ENCODE measurements around the gene COL19A1. TPM values are rescaled to one million over a fixed set of nuclear protein-coding genes. Genes with fewer than 3 reads are reported as not detected.

The COL19A1 gene
- polyA plus RNA-seq, 4 donors, result 2.1 to 3.3 (median 3.1) TPM

GRCh38 chr6:70040766-70041165, 174.4 kb downstream of the COL19A1 start:
- no peak for DNase-seq (ENCODE audit: low read depth in 4 of 4, low spot score in 2 of 4)

- DNase-seq (ENCODE audit: low read depth in 4 of 4, low spot score in 2 of 4), result no peak
Observed at GRCh38 chr6:70041411-70041810, 175.1 kb downstream of the COL19A1 start.

GRCh38 chr6:70045413-70045812, 179.1 kb downstream of the COL19A1 start:
- DNase-seq (ENCODE audit: low read depth in 4 of 4, low spot score in 2 of 4), result no peak

GRCh38 chr6:70051197-70052124, 185.1 kb downstream of the COL19A1 start:
- no peak for DNase-seq (ENCODE audit: low read depth in 4 of 4, low spot score in 2 of 4)

GRCh38 chr6:70059039-70059719, 192.8 kb downstream of the COL19A1 start:
- DNase-seq (ENCODE audit: low read depth in 4 of 4, low spot score in 2 of 4), result no peak

GRCh38 chr6:70060680-70061079, 194.3 kb downstream of the COL19A1 start:
- DNase-seq (ENCODE audit: low read depth in 4 of 4, low spot score in 2 of 4), result no peak

GRCh38 chr6:70061546-70061945, 195.2 kb downstream of the COL19A1 start:
- no peak for DNase-seq (ENCODE audit: low read depth in 4 of 4, low spot score in 2 of 4)

GRCh38 chr6:70062010-70062409, 195.7 kb downstream of the COL19A1 start:
- no peak for DNase-seq (ENCODE audit: low read depth in 4 of 4, low spot score in 2 of 4)

- DNase-seq (ENCODE audit: low read depth in 4 of 4, low spot score in 2 of 4), result no peak
Observed at GRCh38 chr6:70072540-70073179, 206.3 kb downstream of the COL19A1 start.

- no peak for DNase-seq (ENCODE audit: low read depth in 4 of 4, low spot score in 2 of 4)
Observed at GRCh38 chr6:70073637-70074036, 207.3 kb downstream of the COL19A1 start.

- no peak for DNase-seq (ENCODE audit: low read depth in 4 of 4, low spot score in 2 of 4)
Observed at GRCh38 chr6:70079241-70079640, 212.9 kb downstream of the COL19A1 start.

GRCh38 chr6:70080443-70081070, 214.2 kb downstream of the COL19A1 start:
- no peak for DNase-seq (ENCODE audit: low read depth in 4 of 4, low spot score in 2 of 4)

GRCh38 chr6:70082830-70083229, 216.5 kb downstream of the COL19A1 start:
- no peak for DNase-seq (ENCODE audit: low read depth in 4 of 4, low spot score in 2 of 4)

- no peak for DNase-seq (ENCODE audit: low read depth in 4 of 4, low spot score in 2 of 4)
Observed at GRCh38 chr6:70086806-70087205, 220.4 kb downstream of the COL19A1 start.

GRCh38 chr6:70094156-70094555, 227.8 kb downstream of the COL19A1 start:
- DNase-seq (ENCODE audit: low read depth in 4 of 4, low spot score in 2 of 4), result no peak

- no peak for DNase-seq (ENCODE audit: low read depth in 4 of 4, low spot score in 2 of 4)
Observed at GRCh38 chr6:70099732-70100131, 233.4 kb downstream of the COL19A1 start.

- DNase-seq (ENCODE audit: low read depth in 4 of 4, low spot score in 2 of 4), result no peak
Observed at GRCh38 chr6:70103798-70104197, 237.4 kb downstream of the COL19A1 start.

GRCh38 chr6:70107852-70108629, 241.7 kb downstream of the COL19A1 start:
- DNase-seq (ENCODE audit: low read depth in 4 of 4, low spot score in 2 of 4), result no peak

GRCh38 chr6:70110126-70111022, 244.0 kb downstream of the COL19A1 start:
- no peak for DNase-seq (ENCODE audit: low read depth in 4 of 4, low spot score in 2 of 4)

Data from left renal cortex interstitium (tissue), 4 donors.